SK-N-SH (cell line): ENCODE data around the gene IL17B. TPM values are rescaled to one million over a fixed set of nuclear protein-coding genes. Genes with fewer than 3 reads are reported as not detected.

Experiments
- CTCF ChIA-PET: fragments of 300-600, 350-600 bp; formaldehyde crosslinking; extraction: SDS; loops from one replicate; lab custom pipeline; 2021; lab: Yijun Ruan, JAX
- POLR2A ChIA-PET: fragments of 350-600 bp; sonication (Branson Sonifier 250); formaldehyde crosslinking; extraction: SDS; loops from one replicate; lab custom pipeline; 2020; ENCODE audit warnings: antibody characterized with exemption, inconsistent platforms; lab: Yijun Ruan, JAX
- DNase-seq: peaks from one replicate; pipeline ENCODE4 v3.0.0; 2012
- H2AFZ ChIP-seq: fragments of 200-600 bp; sonication (generic); 2 replicates; pipeline ENCODE4 v1.8.1; 2016; ENCODE audit warnings: antibody characterized with exemption, mild to moderate bottlenecking, low read depth
- H3F3A ChIP-seq: fragments of 200-600 bp; sonication (generic); replicated peaks from 2 replicates; pipeline ENCODE3; 2016; ENCODE audit warnings: antibody characterized with exemption, mild to moderate bottlenecking; ENCODE audit not compliant: insufficient read depth
- H3K27ac ChIP-seq, 2 experiments: fragments of 200-500 bp in 1 of 2; fragments of 200-600 bp in 1 of 2; sonication (Bioruptor generic) in 1 of 2; sonication (generic), shearing (Covaris generic) in 1 of 2; 2 replicates each; pipeline versions ENCODE4 v1.5.1 to v1.6.1; 2014 to 2016; ENCODE audit warnings: low read depth in 2 of 2, inconsistent platforms in 1 of 2, low read length in 1 of 2, mild to moderate bottlenecking in 1 of 2, mixed read lengths in 1 of 2
- H3K27me3 ChIP-seq: fragments of 200-600 bp; sonication (generic), shearing (Covaris generic); 2 replicates; pipeline ENCODE4 v1.6.1; 2016; ENCODE audit warnings: mixed run types; ENCODE audit not compliant: insufficient read depth
- H3K36me3 ChIP-seq, 2 experiments: fragments of 200-500 bp in 1 of 2; fragments of 200-600 bp in 1 of 2; sonication (Bioruptor generic) in 1 of 2; sonication (generic) in 1 of 2; replicated peaks in 1 of 2; 2 replicates each; pipeline versions ENCODE3 to v1.5.1; 2014 to 2016; ENCODE audit warnings: low read length in 1 of 2, mild to moderate bottlenecking in 1 of 2; ENCODE audit not compliant: insufficient read depth in 2 of 2, control insufficient read depth in 1 of 2
- H3K4me1 ChIP-seq, 2 experiments: fragments of 200-500 bp in 1 of 2; fragments of 200-600 bp in 1 of 2; sonication (Bioruptor generic) in 1 of 2; sonication (generic), shearing (Covaris generic) in 1 of 2; 2 replicates each; pipeline versions ENCODE4 v1.5.1 to v1.6.1; 2014 to 2016; ENCODE audit warnings: low read depth in 1 of 2, low read length in 1 of 2, mixed run types in 1 of 2; ENCODE audit not compliant: insufficient read depth in 2 of 2, control insufficient read depth in 1 of 2
- H3K4me2 ChIP-seq: fragments of 200-600 bp; sonication (generic), shearing (Covaris generic); 2 replicates; pipeline ENCODE4 v1.6.1; 2017; ENCODE audit warnings: mixed run types
- H3K4me3 ChIP-seq, 2 experiments: fragments of 200-500 bp in 1 of 2; fragments of 200-600 bp in 1 of 2; sonication (Bioruptor generic) in 1 of 2; sonication (generic), shearing (Covaris generic) in 1 of 2; 2 replicates each; pipeline versions ENCODE4 v1.5.1 to v1.8.1; 2014 to 2016; ENCODE audit warnings: low read depth in 2 of 2, inconsistent platforms in 1 of 2, low read length in 1 of 2, mild to moderate bottlenecking in 1 of 2, mixed read lengths in 1 of 2, moderate library complexity in 1 of 2
- H3K79me2 ChIP-seq: fragments of 200-600 bp; sonication (generic); 2 replicates; pipeline ENCODE4 v1.8.1; 2017; ENCODE audit warnings: mild to moderate bottlenecking; ENCODE audit not compliant: insufficient read depth
- H3K9ac ChIP-seq: fragments of 200-600 bp; sonication (generic); 2 replicates; pipeline ENCODE4 v1.6.1; 2017; ENCODE audit warnings: mixed run types
- H3K9me2 ChIP-seq: fragments of 200-600 bp; sonication (generic); 2 replicates; pipeline ENCODE4 v1.6.1; 2017; ENCODE audit warnings: mixed run types
- H3K9me3 ChIP-seq: fragments of 200-600 bp; sonication (generic); 2 replicates; pipeline ENCODE4 v1.6.1; 2017; ENCODE audit warnings: mixed run types, mild to moderate bottlenecking, moderate library complexity
- H4K20me1 ChIP-seq: fragments of 200-600 bp; sonication (generic); 2 replicates; pipeline ENCODE4 v1.6.1; 2017; ENCODE audit warnings: mild to moderate bottlenecking, mixed run types; ENCODE audit not compliant: insufficient read depth
- ELF1 ChIP-seq: IDR thresholded peaks from 2 replicates; pipeline ENCODE4 v1.4.0; 2012
- EP300 ChIP-seq, 2 experiments: IDR thresholded peaks; 2 replicates each; pipeline versions ENCODE4 v1.4.0 to v1.6.1; 2012; ENCODE audit warnings: borderline replicate concordance in 1 of 2, low read depth in 1 of 2, low read length in 1 of 2
- EZH2phosphoT487 ChIP-seq: fragments of 200-600 bp; sonication (generic); IDR thresholded peaks from 2 replicates; pipeline ENCODE4 v1.6.1; 2017; ENCODE audit warnings: low read depth, mixed run types, mild to moderate bottlenecking, antibody characterized with exemption, moderate library complexity, borderline replicate concordance
- FOXJ3 ChIP-seq: sonication (generic); formaldehyde crosslinking; IDR thresholded peaks from 2 replicates; pipeline ENCODE4 v1.5.1; 2020; ENCODE audit warnings: mild to moderate bottlenecking, missing genetic modification reagents
- FOXM1 ChIP-seq: IDR thresholded peaks from 2 replicates; pipeline ENCODE4 v1.4.0; 2012; ENCODE audit warnings: low read depth, mild to moderate bottlenecking
- GATA2 ChIP-seq: sonication (generic); formaldehyde crosslinking; IDR thresholded peaks from 2 replicates; pipeline ENCODE4 v1.5.0; 2020; ENCODE audit warnings: mild to moderate bottlenecking, missing genetic modification reagents
- MEF2A ChIP-seq: IDR thresholded peaks from 2 replicates; pipeline ENCODE4 v1.4.0; 2012; ENCODE audit warnings: low read depth, borderline replicate concordance
- NFIC ChIP-seq: IDR thresholded peaks from 2 replicates; pipeline ENCODE4 v1.4.0; 2012; ENCODE audit warnings: borderline replicate concordance
- POLR2AphosphoS5 ChIP-seq: IDR thresholded peaks from 2 replicates; pipeline ENCODE4 v1.6.1; 2012; ENCODE audit warnings: low read depth, low read length
- RAD21 ChIP-seq: IDR thresholded peaks from 2 replicates; pipeline ENCODE4 v1.6.1; 2012; ENCODE audit warnings: mild to moderate bottlenecking, low read length
- SMC3 ChIP-seq: IDR thresholded peaks from 2 replicates; pipeline ENCODE4 v1.6.1; 2012; ENCODE audit warnings: low read depth, low read length, improper control_type of control experiment
- TEAD4 ChIP-seq: IDR thresholded peaks from 2 replicates; pipeline ENCODE4 v1.4.0; 2012; ENCODE audit warnings: mild to moderate bottlenecking, borderline replicate concordance; ENCODE audit not compliant: insufficient read depth
- YY1 ChIP-seq: IDR thresholded peaks from 2 replicates; pipeline ENCODE4 v1.4.0; 2012; ENCODE audit warnings: low read depth, mild to moderate bottlenecking
- WGBS: methylation state at CpG from one replicate; pipeline ENCODE4 v1.1.6; 2017; ENCODE audit warnings: low lambda C conversion rate; 5-methylcytosine and 5-hydroxymethylcytosine counted together
- polyA plus RNA-seq, 3 experiments: library from polyadenylated mRNA; depleted of rRNA; stranded (reverse); fragments of >200 nt; gene quantifications; 2 replicates each; pipeline ENCODE4 v1.2.3, GENCODE V29; 2012
- TF ChIP-seq, protein P1 (sequence below): fragments of 150-350 bp; IDR thresholded peaks from 2 replicates; pipeline ENCODE4 v1.6.1; 2017; ENCODE audit warnings: antibody characterized with exemption, low read length, low read depth, borderline replicate concordance
- TF ChIP-seq, protein P2 (sequence below): IDR thresholded peaks from 2 replicates; pipeline ENCODE4 v1.4.0; 2012; ENCODE audit warnings: low read depth, borderline replicate concordance
- TF ChIP-seq, protein P3 (sequence below): fragments of 200-600 bp; sonication (generic); IDR thresholded peaks from 2 replicates; pipeline ENCODE4 v1.6.1; 2017; ENCODE audit warnings: antibody characterized with exemption, mild to moderate bottlenecking, moderate library complexity
- TF ChIP-seq, protein P4 (sequence below): IDR thresholded peaks from 2 replicates; pipeline ENCODE4 v1.4.0; 2012; ENCODE audit warnings: low read depth

The IL17B gene
- polyA plus RNA-seq, 1 of the 3 experiments (the other 2 are of a cell fraction): 0.16 TPM

DNA sequence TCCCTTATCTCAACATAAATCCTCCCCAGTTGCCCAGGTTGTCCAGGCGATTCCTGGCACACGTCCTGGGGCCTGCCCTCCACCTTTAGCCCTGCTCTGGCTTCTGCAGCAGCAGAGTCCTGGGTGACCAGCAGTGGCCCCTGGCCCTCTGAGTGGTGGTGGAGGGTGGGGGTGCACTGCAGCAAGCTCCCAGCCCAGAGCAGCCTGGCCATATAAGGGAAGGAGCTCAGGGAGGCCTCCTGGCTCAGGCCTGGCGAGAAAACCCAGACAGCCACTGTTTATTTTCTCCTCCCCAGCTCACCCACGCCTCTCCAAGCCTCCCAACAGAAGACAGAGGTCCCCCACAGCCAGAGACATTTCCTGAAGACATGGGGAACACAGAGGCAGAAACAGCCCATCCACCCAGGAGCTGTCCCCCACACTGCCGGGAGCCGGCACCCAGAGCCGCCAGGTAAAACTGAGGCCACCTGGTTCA is 44.7 kb upstream of the IL17B start (continued):
- no peak for TF ChIP-seq NFIC
- TF ChIP-seq GATA2 (CRISPR knock-in tag): peak; percentile 15; the same call in 1 of the 2 replicates
- TF ChIP-seq EP300 (IDR thresholded peaks at IDR 0.05; ENCODE audit: borderline replicate concordance in 1 of 2, low read depth in 1 of 2, low read length in 1 of 2): no peak
- no peak for TF ChIP-seq EZH2phosphoT487
- TF ChIP-seq ELF1: no peak
- no peak for TF ChIP-seq MEF2A
- TF ChIP-seq FOXM1: no peak
- TF ChIP-seq SMC3: no peak

DNA sequence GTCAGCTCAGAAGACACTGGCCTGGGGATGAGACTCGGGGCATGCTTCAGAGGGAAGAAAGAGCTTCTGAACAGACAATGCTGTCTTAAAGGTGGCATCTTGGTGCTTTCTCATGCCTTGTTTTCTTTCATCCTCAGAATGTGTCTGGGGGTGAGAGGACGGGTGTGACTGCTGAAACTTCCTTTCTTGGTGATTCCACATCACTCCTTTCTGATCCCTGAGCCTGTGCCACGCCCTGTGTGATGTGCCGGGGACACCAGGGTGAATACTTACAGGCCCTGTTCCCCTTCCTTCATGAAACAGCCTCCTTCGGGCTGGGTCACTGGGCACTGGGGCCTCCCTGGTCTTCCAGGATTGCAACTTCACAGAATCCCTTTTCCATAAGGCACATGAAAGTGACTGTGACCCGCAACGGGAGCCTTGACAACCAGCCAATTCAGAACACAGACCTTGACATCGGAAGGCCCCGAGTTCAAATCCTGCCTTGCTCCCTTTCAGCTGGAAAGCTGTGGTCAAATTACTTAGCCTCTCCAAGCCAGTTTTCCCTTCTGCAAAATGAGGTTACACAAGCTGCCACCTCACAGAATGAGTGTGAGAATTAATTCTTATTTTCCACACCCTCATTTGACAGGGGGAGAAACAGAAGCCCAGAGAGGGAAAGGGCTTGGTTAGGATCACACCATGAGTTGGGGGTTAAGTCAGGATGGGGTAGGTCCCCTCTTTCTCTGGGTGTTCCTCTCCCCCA is 44.1 kb upstream of the IL17B start:
- peak overlapping the region; percentile 82 to 100 for H3K27ac ChIP-seq
- peaks cover 8% of the 10 kb centered on the region; the same call in 1 of the 2 replicates for H4K20me1 ChIP-seq
- TF ChIP-seq SMC3: 0 out of 2 replicates have a peak, but pooled peaks have one; percentile 1
- TF ChIP-seq GATA2 (CRISPR knock-in tag): no peak
- H3K4me2 ChIP-seq: peak overlapping the region; percentile 61; the same call in 1 of the 2 replicates
- ChIA-PET POLR2A (interaction anchor here (0.7 to 4.9 kb wide), 12 partner anchors 10 to 459 kb away, joined by 3 to 49 read pairs (median 4); partner anchors contain the start of genes CSNK1A1 and PCYOX1L), CTCF (interaction anchor here (0.6 to 52.5 kb wide), 9 partner anchors 11 to 160 kb away, joined by 3 to 1751 read pairs (median 6); partner anchors contain the start of genes IL17B and PCYOX1L)
- H3K4me3 ChIP-seq: peak overlapping the region in 1 of 2 experiments; percentile 3; a peak in 1 of 4 replicates
- H3K27me3 ChIP-seq: no peaks in the 10 kb centered on the region
- peak overlapping the region; percentile 53 for H3K9ac ChIP-seq
- H3K79me2 ChIP-seq: peaks cover 26% of the 10 kb centered on the region; the same call in 1 of the 2 replicates
- no peak for DNase-seq
- H3K9me2 ChIP-seq: no peaks in the 10 kb centered on the region
- WGBS: 51% methylated on average over 9 of the region's 9 CpGs
- peaks cover 17 to 75% of the 10 kb centered on the region in 2 experiments for H3K4me1 ChIP-seq
- peaks cover 19 to 60% of the 10 kb centered on the region in 2 experiments for H3K36me3 ChIP-seq
- H3F3A ChIP-seq: peaks cover 55% of the 10 kb centered on the region
- H3K9me3 ChIP-seq: no peaks in the 10 kb centered on the region
- no peak overlapping the region for H2AFZ ChIP-seq

DNA sequence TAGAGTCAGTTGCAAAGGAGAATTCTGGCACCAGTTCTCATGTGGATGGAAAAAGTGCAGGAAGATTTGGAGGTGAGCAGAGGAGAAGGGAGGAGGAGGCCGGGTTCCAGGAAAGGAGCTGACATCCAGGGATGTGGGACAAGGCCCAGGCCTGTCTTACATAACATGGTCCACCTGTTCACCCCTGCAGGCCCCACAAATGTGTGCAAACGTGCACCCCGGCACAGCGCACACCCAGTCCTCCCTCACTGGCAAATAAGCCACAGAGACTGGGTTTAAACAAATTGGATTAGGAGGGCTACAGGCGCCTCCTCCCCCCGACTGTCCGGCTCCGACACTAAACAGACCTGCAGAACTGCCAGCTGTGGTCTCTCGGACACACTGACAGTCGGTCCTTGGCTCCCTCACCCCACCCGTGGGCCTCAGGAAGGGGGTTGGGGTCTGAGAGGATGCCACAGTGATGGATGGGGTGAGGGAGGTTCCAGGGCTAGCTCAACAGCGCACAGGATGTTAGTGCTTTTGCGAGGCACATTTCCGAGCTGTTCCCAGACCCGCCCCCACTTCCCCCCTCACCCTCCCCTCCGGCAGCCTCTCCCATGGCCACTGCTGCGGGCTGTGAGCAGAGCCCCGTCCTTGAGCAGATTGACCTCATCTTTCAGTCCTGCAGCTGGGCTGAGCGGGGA is 43.4 kb upstream of the IL17B start:
- H3K4me1 ChIP-seq: peaks cover 21 to 79% of the 10 kb centered on the region in 2 experiments
- H4K20me1 ChIP-seq: peaks cover 8% of the 10 kb centered on the region; the same call in 1 of the 2 replicates
- H3F3A ChIP-seq: peaks cover 50% of the 10 kb centered on the region
- DNase-seq: peak; percentile 89
- peaks cover 33% of the 10 kb centered on the region for H3K79me2 ChIP-seq
- H3K36me3 ChIP-seq: peaks cover 16 to 60% of the 10 kb centered on the region in 2 experiments
- ChIA-PET CTCF (interaction anchor here (1.2 to 52.5 kb wide), 9 partner anchors 11 to 108 kb away, joined by 3 to 1751 read pairs (median 6); partner anchors contain the start of genes IL17B and PCYOX1L), POLR2A (interaction anchor here (0.7 to 4.9 kb wide), 12 partner anchors 10 to 458 kb away, joined by 3 to 49 read pairs (median 5); partner anchors contain the start of gene CSNK1A1)
- H3K4me3 ChIP-seq: 0 out of 4 replicates have a peak overlapping the region, but pooled peaks of 1 of the 2 experiments have one; percentile 3
- H3K9me2 ChIP-seq: no peaks in the 10 kb centered on the region
- peak overlapping the region; percentile 53 for H3K9ac ChIP-seq
- peak overlapping the region; percentile 82 to 100 for H3K27ac ChIP-seq
- H2AFZ ChIP-seq: no peak overlapping the region; the same call in 1 of the 2 replicates
- H3K4me2 ChIP-seq: peak overlapping the region; percentile 61; the same call in 1 of the 2 replicates
- H3K9me3 ChIP-seq: no peaks in the 10 kb centered on the region
- no peaks in the 10 kb centered on the region for H3K27me3 ChIP-seq
- 10% methylated on average over 12 of the region's 19 CpGs for WGBS
- TF ChIP-seq, protein P1, sequence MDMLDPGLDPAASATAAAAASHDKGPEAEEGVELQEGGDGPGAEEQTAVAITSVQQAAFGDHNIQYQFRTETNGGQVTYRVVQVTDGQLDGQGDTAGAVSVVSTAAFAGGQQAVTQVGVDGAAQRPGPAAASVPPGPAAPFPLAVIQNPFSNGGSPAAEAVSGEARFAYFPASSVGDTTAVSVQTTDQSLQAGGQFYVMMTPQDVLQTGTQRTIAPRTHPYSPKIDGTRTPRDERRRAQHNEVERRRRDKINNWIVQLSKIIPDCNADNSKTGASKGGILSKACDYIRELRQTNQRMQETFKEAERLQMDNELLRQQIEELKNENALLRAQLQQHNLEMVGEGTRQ: no peak
- TF ChIP-seq POLR2AphosphoS5: peak; percentile 91
- TF ChIP-seq FOXJ3 (CRISPR knock-in tag): peak; percentile 98
- no peak; the same call in 1 of the 2 replicates for TF ChIP-seq FOXM1
- TF ChIP-seq, protein P2, sequence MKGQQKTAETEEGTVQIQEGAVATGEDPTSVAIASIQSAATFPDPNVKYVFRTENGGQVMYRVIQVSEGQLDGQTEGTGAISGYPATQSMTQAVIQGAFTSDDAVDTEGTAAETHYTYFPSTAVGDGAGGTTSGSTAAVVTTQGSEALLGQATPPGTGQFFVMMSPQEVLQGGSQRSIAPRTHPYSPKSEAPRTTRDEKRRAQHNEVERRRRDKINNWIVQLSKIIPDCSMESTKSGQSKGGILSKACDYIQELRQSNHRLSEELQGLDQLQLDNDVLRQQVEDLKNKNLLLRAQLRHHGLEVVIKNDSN: no peak
- TF ChIP-seq, protein P3, sequence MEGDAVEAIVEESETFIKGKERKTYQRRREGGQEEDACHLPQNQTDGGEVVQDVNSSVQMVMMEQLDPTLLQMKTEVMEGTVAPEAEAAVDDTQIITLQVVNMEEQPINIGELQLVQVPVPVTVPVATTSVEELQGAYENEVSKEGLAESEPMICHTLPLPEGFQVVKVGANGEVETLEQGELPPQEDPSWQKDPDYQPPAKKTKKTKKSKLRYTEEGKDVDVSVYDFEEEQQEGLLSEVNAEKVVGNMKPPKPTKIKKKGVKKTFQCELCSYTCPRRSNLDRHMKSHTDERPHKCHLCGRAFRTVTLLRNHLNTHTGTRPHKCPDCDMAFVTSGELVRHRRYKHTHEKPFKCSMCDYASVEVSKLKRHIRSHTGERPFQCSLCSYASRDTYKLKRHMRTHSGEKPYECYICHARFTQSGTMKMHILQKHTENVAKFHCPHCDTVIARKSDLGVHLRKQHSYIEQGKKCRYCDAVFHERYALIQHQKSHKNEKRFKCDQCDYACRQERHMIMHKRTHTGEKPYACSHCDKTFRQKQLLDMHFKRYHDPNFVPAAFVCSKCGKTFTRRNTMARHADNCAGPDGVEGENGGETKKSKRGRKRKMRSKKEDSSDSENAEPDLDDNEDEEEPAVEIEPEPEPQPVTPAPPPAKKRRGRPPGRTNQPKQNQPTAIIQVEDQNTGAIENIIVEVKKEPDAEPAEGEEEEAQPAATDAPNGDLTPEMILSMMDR: no peak
- TF ChIP-seq, protein P4, sequence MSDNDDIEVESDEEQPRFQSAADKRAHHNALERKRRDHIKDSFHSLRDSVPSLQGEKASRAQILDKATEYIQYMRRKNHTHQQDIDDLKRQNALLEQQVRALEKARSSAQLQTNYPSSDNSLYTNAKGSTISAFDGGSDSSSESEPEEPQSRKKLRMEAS: no peak
- TF ChIP-seq TEAD4: peak; percentile 79; the same call in 1 of the 2 replicates
- TF ChIP-seq NFIC: 0 out of 2 replicates have a peak, but pooled peaks have one; percentile 43
- peak; percentile 39 for TF ChIP-seq RAD21
- TF ChIP-seq EZH2phosphoT487: no peak
- no peak for TF ChIP-seq YY1
